Measurements from ENCODE around the gene SEM1. TPM values are rescaled to one million over a fixed set of nuclear protein-coding genes. Genes with fewer than 3 reads are reported as not detected.

Gene SEM1
- total and polyA plus RNA-seq, 2 of the 8 experiments (the other 6 are each of a cell fraction or from before 2014, with no cell fraction given): 20.8 to 75.3 TPM

GRCh38 chr7:96720843-96721242, 11.2 kb upstream of the SEM1 start (continued):
- TF ChIP-seq CHD7 (IDR thresholded peaks at IDR 0.05; ENCODE audit: insufficient replicate concordance, low read length) (no peak), SUZ12 (IDR thresholded peaks at IDR 0.05; ENCODE audit: low read length) (no peak), SP2 (IDR thresholded peaks at IDR 0.05; ENCODE audit: low read length) (no peak), TAF7 (optimal IDR thresholded peaks at IDR 0.05; ENCODE audit: borderline replicate concordance, low read depth, low read length) (no peak), SIRT6 (IDR thresholded peaks at IDR 0.05; ENCODE audit: low read length) (no peak), ATF2 (IDR thresholded peaks at IDR 0.05; ENCODE audit: low read length) (no peak), GABPA (IDR thresholded peaks at IDR 0.05; ENCODE audit: borderline replicate concordance, insufficient read depth, low read length) (no peak), EZH2 (IDR thresholded peaks at IDR 0.05; ENCODE audit: low read depth, low read length, severe bottlenecking) (no peak), CEBPB (IDR thresholded peaks at IDR 0.05; ENCODE audit: low read depth, low read length) (no peak)
- TF ChIP-seq, protein P1, sequence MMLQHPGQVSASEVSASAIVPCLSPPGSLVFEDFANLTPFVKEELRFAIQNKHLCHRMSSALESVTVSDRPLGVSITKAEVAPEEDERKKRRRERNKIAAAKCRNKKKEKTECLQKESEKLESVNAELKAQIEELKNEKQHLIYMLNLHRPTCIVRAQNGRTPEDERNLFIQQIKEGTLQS (IDR thresholded peaks at IDR 0.05; ENCODE audit: insufficient read depth, low read depth, low read length): no peak
